Measurements from ENCODE around the gene GIPC2.

DNA sequence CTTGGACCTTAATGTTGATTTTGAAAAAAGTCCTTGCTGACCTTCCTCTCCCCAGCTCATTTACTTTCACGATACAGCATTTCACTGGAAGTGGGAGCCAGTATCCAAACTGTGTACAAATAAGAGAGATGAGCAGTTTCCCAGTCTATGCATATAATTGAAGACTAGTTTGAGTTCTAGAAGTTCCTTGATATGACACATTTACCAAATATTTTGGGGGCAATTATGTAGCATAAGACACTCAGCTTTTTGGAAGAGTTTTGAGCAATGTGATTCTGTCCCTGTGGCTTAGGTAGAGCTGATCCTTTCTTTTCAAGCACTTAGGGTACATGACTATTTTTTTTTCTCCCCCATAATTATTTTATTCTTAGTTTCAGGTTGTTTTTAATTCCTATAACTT lies 26.4 kb downstream of the GIPC2 start:
- TF ChIP-seq, protein P1, sequence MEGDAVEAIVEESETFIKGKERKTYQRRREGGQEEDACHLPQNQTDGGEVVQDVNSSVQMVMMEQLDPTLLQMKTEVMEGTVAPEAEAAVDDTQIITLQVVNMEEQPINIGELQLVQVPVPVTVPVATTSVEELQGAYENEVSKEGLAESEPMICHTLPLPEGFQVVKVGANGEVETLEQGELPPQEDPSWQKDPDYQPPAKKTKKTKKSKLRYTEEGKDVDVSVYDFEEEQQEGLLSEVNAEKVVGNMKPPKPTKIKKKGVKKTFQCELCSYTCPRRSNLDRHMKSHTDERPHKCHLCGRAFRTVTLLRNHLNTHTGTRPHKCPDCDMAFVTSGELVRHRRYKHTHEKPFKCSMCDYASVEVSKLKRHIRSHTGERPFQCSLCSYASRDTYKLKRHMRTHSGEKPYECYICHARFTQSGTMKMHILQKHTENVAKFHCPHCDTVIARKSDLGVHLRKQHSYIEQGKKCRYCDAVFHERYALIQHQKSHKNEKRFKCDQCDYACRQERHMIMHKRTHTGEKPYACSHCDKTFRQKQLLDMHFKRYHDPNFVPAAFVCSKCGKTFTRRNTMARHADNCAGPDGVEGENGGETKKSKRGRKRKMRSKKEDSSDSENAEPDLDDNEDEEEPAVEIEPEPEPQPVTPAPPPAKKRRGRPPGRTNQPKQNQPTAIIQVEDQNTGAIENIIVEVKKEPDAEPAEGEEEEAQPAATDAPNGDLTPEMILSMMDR (IDR thresholded peaks at IDR 0.05): no peak
- TF ChIP-seq POLR2A (IDR thresholded peaks at IDR 0.05) (no peak), POLR2AphosphoS5 (IDR thresholded peaks at IDR 0.05) (no peak)

Data from sigmoid colon (tissue), 4 donors.